Right cardiac atrium (tissue), 5 donors: Measurements from ENCODE around the gene ANKZF1. TPM values are rescaled to one million over a fixed set of nuclear protein-coding genes. Genes with fewer than 3 reads are reported as not detected.

Experiments used
- ATAC-seq, 2 donors: fragments of 200-7000 bp; cut with Tn5 transposase; one replicate each; pipeline versions ENCODE4 v1.8.0 to v1.9.1; 2020; ENCODE audit warnings: moderate library complexity in 2 of 2, mild to moderate bottlenecking in 1 of 2
- DNase-seq, 3 donors: peaks; one replicate each; pipeline ENCODE4 v3.0.0-alpha.2; 2020
- H3K27ac ChIP-seq: one replicate; pipeline ENCODE4 v1.5.1; 2013; ENCODE audit warnings: mild to moderate bottlenecking, low read length, control low read depth, moderate library complexity
- H3K27me3 ChIP-seq: one replicate; pipeline ENCODE4 v1.6.1; 2013; ENCODE audit not compliant: control insufficient read depth, insufficient read depth
- H3K4me1 ChIP-seq: one replicate; pipeline ENCODE4 v1.6.1; 2013; ENCODE audit warnings: low read length; ENCODE audit not compliant: control insufficient read depth, insufficient read depth
- H3K4me3 ChIP-seq: one replicate; pipeline ENCODE4 v1.5.1; 2013; ENCODE audit warnings: low read length, control low read depth
- H3K9me3 ChIP-seq: one replicate; pipeline ENCODE4 v1.6.1; 2013; ENCODE audit warnings: low read length; ENCODE audit not compliant: control insufficient read depth
- WGBS: extraction: QIAGEN DNeasy Blood & Tissue Kit; methylation state at CpG from one replicate; pipeline ENCODE4 v1.1.7; 2013; 5-methylcytosine and 5-hydroxymethylcytosine counted together
- intact Hi-C, 4 donors: fragments of 100-400 bp; cut with DNase I; formaldehyde crosslinking; loops; one replicate each; pipeline versions ENCODE4 v1.11.0 to v1.14.0; 2022 to 2023
- polyA plus RNA-seq: library from polyadenylated mRNA; stranded (reverse); fragments of 200-250 nt; gene quantifications from one replicate; pipeline ENCODE4 v1.2.3, GENCODE V29; 2013
- total RNA-seq, 4 donors: library from RNA; stranded (reverse); fragmentation: NEBNext Ultra II Directional; extraction: Animal tissue kit (Norgen Biotek cat#: 25700); gene quantifications; one replicate each; pipeline ENCODE4 v1.2.1, GENCODE V29; 2021
- donor health status: healthy with polysubstance abuse.
- donor health status: DM: no; HTN: yes; CAD: no.
- donor health status: DM: no; HTN: no; CAD: no.
- donor health status: DM: no; HTN: yes; CAD: no; lungs with severe emphysema.
- donor health status: DM: yes; HTN: yes; CAD: no.

ANKZF1 gene
- total and polyA plus RNA-seq, 5 donors, result 14.9 to 32.0 (median 25.8) TPM

DNA sequence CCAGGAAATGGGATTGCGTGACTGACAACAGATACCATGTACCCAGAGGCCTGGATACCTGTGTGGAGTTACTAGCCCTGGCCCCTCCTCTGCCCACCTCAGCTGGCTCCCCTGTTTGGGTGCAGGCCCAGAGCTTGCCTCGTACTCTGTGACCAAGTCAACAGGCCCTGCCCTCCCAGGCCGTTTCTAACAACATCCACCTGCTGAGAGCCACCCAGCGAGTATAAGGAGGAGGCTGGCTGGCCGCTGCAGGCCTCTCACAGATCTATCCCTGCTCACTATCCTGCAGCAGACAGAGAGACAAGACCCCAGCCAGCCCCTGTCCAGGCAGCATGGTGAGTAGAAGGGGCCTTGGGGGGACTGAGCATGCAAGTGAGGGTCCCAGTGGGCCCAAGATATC is 36.6 kb downstream of the ANKZF1 start:
- H3K4me1 ChIP-seq, result no peaks in the 10 kb centered on the region
- H3K27me3 ChIP-seq, result no peaks in the 10 kb centered on the region
- intact Hi-C loops, result no loop called here
- peak in 1 of 3 donors; percentile 25 for DNase-seq
- no peaks in the 10 kb centered on the region for H3K9me3 ChIP-seq
- 71% methylated on average over 5 of the region's 5 CpGs for WGBS
- peak in 1 of 2 donors; percentile 28 for ATAC-seq
- H3K4me3 ChIP-seq, result no peak overlapping the region
- H3K27ac ChIP-seq, result no peak overlapping the region

DNA sequence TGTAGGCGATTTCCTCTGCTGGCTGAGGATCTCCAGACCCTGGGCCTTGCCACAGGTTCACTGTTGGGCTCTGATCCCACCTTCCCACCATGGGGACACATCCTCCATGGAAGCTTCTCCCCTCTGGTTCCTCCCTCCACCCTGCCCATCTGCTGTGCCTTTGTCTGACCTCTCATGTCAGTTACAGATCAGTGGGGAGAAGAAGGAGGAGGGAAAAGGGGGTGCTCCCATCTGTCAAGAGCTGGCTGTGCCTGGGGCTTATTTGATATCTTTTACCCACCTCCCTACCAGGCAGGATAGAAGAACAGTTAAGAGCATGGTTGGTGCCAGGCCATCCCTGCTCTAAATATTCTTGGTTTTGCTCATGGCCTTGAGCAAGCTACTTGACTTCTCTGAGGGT is 37.3 kb downstream of the ANKZF1 start:
- ATAC-seq (no peak), DNase-seq (no peak)
- intact Hi-C loops, result no loop called here
- no peak overlapping the region for H3K27ac ChIP-seq
- 81% methylated on average over 1 of the region's 1 CpG for WGBS
- no peaks in the 10 kb centered on the region for H3K4me1 ChIP-seq
- no peaks in the 10 kb centered on the region for H3K9me3 ChIP-seq
- no peaks in the 10 kb centered on the region for H3K27me3 ChIP-seq
- no peak overlapping the region for H3K4me3 ChIP-seq

DNA sequence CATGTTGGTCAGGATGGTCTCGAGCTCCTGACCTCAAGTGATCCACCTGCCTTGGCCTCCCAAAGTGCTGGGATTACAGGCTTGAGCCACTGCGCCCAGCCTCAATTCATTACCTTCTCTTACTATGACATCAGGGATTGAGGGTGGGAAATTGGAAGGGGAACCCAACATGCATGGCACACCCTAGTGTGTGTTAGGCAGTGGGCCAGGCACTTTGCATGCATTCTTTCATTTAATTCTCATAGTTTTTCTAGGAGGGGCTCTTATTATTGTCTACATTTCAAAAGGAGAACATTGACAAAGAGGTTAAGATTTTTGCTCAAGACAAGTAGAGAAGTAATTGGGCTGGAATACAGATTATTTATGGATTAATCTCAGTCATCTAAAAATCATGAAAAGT is 38.7 kb downstream of the ANKZF1 start:
- H3K27ac ChIP-seq, result no peak overlapping the region
- no peak for ATAC-seq
- WGBS, result 87% methylated on average over 2 of the region's 2 CpGs
- H3K4me1 ChIP-seq, result no peaks in the 10 kb centered on the region
- no peaks in the 10 kb centered on the region for H3K27me3 ChIP-seq
- intact Hi-C loops, result no loop called here
- H3K4me3 ChIP-seq, result no peak overlapping the region
- DNase-seq, result no peak
- no peaks in the 10 kb centered on the region for H3K9me3 ChIP-seq

DNA sequence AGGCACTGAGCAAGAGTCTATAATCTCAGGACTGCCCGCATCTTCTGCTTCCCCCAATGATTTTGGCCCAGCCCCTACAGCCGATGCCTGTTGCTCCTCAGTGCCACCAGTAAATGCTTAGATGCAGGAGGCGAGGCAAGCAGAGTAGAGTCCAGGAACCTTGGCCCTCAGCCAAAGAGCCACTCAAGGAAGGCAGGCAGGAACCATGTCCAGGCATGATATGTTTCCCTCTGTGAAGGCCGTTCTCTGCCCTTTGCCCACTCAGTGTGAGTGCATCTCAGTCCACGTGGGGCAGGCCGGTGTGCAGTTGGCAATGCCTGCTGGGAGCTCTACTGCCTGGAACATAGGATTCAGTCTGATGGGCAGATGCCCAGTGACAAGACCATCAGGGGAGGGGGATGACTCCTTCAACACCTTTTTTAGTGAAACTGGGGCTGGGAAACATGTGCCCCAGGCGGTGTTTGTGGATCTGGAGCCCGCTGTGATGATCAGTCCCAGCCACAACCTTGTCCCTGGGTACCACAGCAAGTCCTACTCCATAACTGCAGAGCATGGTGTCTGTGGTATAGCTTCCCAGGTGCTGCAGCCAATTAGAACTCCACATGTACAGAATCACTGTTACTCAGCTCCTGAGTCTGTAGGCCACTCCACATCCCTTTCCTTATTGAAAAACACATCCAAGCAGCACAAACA is 39.9 kb downstream of the ANKZF1 start:
- Histone ChIP-seq H3K4me3 (no peak overlapping the region), H3K27ac (no peak overlapping the region), H3K4me1 (peaks cover 7% of the 10 kb centered on the region), H3K9me3 (no peaks in the 10 kb centered on the region), H3K27me3 (no peaks in the 10 kb centered on the region)
- 51% methylated on average over 8 of the region's 8 CpGs for WGBS
- intact Hi-C loops, result no loop called here
- ATAC-seq, result peak in 1 of 2 donors; percentile 43
- DNase-seq, result peak in 2 of 3 donors; percentile 48 to 58

DNA sequence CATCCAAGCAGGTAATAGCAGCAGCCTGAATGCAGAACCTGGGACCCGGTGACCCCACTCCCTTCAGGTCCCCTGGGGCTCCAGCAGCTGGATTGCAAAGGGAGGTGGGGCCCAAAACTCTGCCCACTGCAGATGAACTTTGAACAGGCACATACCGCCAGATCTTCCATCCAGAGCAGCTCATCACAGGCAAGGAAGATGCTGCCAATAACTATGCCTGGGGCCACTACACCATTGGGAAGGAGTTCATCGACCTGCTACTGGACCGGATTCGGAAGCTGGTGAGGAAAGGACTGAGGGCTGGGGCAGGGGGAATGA is 40.4 kb downstream of the ANKZF1 start:
- Histone ChIP-seq H3K27me3 (no peaks in the 10 kb centered on the region), H3K27ac (no peak overlapping the region), H3K4me1 (peaks cover 7% of the 10 kb centered on the region), H3K9me3 (no peaks in the 10 kb centered on the region), H3K4me3 (no peak overlapping the region)
- no peak for DNase-seq
- intact Hi-C loops, result no loop called here
- ATAC-seq, result no peak
- 90% methylated on average over 5 of the region's 5 CpGs for WGBS

DNA sequence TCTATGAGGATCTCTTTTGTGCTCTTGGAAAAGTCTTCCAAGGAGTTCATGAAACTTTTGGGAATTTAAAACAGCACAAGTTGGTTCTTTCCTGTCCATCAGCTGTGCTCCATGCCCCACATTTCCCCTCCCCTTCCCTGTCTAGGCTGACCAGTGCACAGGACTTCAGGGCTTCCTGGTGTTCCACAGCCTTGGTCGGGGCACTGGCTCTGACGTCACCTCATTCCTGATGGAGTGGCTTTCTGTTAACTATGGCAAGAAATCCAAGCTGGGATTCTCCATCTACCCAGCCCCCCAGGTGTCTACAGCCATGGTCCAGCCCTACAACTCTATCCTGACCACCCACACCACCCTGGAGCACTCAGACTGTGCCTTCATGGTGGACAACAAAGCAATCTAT is 41.4 kb downstream of the ANKZF1 start:
- no peak for ATAC-seq
- 77% methylated on average over 2 of the region's 2 CpGs for WGBS
- Histone ChIP-seq H3K9me3 (no peaks in the 10 kb centered on the region), H3K27me3 (no peaks in the 10 kb centered on the region), H3K4me3 (no peak overlapping the region), H3K4me1 (peaks cover 7% of the 10 kb centered on the region), H3K27ac (no peak overlapping the region)
- DNase-seq, result peak in 1 of 3 donors; percentile 31
- intact Hi-C loops, result no loop called here

DNA sequence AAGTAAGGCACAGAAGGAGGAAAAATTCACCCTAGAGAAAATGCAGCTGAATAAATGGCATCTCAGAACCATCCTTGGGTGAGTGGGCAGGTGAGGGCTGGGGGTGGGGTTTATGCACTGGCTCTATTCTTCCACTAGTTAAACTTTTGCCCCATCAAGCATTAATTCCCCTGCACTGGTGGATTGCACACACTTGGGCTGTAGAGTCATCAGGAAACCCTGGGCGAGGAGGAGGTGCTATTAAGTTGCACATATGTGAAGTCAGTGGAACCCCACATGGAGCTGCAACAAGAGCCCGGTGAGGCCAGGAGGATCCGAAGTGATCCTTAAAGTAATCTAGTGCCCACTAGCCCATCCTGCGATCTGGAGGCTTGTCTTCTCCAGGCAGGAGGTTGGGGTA is 42.8 kb downstream of the ANKZF1 start:
- intact Hi-C loops, result no loop called here
- 79% methylated on average over 4 of the region's 4 CpGs for WGBS

DNA sequence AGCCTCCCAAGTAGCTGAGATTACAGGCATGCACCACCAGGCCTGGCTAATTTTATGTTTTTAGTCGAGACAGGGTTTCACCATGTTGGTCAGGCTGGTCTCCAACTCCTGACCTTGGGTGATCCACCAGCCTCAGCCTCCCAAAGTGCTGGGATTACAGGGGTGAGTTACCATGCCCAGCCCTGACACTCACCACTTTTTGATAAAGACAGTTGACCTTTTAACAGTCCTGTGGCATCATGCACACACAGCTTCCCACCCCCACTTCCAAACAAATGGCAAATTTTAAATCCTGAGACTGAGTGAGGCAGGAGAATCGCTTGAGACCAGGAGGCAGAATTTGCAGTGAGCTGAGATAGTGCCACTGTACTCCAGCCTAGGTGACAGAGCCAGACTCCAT is 43.4 kb downstream of the ANKZF1 start:
- intact Hi-C loops, result no loop called here
- ATAC-seq, result no peak
- Histone ChIP-seq H3K27ac (no peak overlapping the region), H3K9me3 (no peaks in the 10 kb centered on the region), H3K4me3 (no peak overlapping the region), H3K27me3 (no peaks in the 10 kb centered on the region), H3K4me1 (peaks cover 7% of the 10 kb centered on the region)
- DNase-seq, result no peak
- WGBS, result 71% methylated on average over 2 of the region's 2 CpGs

More for the DNA sequence above, 42.8 kb downstream of the ANKZF1 start:
- Histone ChIP-seq H3K4me1 (peaks cover 7% of the 10 kb centered on the region), H3K27ac (no peak overlapping the region), H3K27me3 (no peaks in the 10 kb centered on the region), H3K4me3 (no peak overlapping the region), H3K9me3 (no peaks in the 10 kb centered on the region)
- ATAC-seq, result no peak
- DNase-seq, result no peak

DNA sequence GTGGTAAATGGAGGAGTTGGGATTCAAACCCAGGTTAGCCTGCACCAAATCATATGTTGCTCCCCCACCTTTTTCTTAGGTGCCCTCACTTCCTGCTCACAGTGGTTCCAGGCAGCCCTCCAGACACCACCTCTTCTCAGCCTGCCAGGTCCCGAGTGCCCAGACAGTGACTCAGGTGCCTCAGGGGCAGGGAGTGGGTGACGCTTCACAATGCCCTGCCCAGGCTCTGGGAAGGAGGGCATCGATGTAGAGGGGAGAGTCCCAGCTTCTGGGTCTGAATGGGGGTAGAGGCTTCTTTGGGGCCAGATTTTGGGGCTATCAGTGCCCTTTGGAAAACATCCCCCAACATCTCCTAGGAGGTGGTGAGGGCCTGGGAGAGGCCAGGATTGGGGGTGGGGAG is 44.3 kb downstream of the ANKZF1 start:
- peak overlapping the region; percentile 89 for H3K27ac ChIP-seq
- intact Hi-C loops, result no loop called here
- H3K9me3 ChIP-seq, result no peaks in the 10 kb centered on the region
- H3K4me1 ChIP-seq, result peaks cover 7% of the 10 kb centered on the region
- WGBS, result 80% methylated on average over 3 of the region's 3 CpGs
- no peak overlapping the region for H3K4me3 ChIP-seq
- H3K27me3 ChIP-seq, result no peaks in the 10 kb centered on the region
- ATAC-seq, result no peak
- no peak for DNase-seq

DNA sequence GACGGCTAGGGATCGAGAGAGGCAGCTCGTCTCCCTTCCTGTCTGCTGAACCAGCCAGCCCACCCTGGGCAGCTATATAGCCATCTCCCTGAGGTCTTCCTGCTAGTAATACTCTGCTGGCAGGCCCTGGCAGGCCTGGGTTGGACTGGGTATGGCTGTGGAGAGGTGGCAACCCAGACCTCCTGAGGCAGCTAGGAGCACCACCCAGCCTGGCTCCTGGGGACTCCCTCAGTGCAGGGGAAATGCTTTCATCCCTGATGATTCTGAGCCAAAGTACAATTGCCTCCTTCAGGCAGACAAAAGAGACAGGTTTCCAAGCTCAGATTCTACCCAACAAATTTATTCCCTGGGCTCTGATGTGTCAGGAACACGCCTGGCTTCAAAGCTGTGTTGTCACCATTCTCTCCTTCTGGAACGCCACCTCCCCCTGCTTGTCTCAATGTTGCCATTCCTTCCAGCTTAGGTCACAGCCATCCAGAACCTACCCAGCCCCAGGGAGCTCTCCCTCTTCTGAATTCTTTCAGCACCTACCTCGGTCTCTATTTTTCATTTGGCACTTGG is 44.8 kb downstream of the ANKZF1 start:
- WGBS, result 30% methylated on average over 6 of the region's 6 CpGs
- peak overlapping the region; percentile 89 for H3K27ac ChIP-seq
- no peak overlapping the region for H3K4me3 ChIP-seq
- H3K4me1 ChIP-seq, result peaks cover 7% of the 10 kb centered on the region
- ATAC-seq (no peak), DNase-seq (peak in 1 of 3 donors; percentile 35)
- no peaks in the 10 kb centered on the region for H3K9me3 ChIP-seq
- intact Hi-C loops, result no loop called here
- H3K27me3 ChIP-seq, result no peaks in the 10 kb centered on the region

DNA sequence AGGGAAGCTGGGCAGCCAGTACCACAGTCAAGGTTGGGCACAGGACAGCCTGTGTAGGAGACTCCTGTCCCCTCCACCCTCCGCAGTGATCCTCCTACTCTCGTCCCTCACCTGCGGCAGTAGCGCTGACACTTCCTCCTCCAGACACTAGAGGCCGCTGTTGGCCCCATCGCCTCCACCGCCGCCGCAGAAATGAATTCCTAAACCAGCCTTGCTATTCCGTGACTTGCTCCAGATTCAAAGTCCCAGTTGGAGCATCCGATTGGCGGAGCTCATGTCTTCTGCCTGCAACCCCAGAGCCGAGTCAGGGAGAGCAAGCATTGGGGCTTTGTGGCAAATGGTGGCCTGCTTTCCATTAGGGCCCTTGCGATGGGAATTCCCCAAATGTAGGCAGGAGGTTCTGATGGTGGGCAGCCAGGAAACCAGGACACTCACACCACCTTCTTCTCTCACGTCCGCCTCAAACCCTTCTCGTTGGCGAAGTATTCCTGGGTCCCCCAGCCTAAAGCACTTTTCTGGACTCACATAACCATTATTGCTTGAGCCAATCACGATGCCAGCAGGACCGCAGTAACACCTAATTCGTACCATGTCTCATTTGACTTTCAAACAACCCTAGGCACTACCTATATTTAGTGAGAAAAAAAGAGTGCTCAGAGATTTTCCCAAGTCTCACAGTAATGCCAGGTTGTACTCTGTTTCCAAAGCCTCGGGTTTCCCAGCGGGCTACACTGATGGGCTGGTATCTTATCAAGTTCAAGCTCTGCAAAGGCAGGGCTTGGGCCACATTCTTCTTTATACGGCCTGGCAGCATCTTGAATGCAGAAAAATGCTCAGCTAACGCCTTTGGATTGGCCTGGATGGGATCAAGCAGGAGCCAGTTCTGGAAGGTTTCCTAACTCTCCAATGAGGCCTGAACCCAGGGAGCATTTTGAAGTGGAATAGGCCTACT is 48.4 kb downstream of the ANKZF1 start:
- peak; percentile 15 to 22 for ATAC-seq
- peaks cover 12% of the 10 kb centered on the region for H3K4me1 ChIP-seq
- peak; percentile 71 to 89 (median 88) for DNase-seq
- H3K27ac ChIP-seq, result peak overlapping the region; percentile 93
- intact Hi-C loops, result no loop called here
- H3K27me3 ChIP-seq, result no peaks in the 10 kb centered on the region
- 22% methylated on average over 25 of the region's 25 CpGs for WGBS
- no peak overlapping the region for H3K4me3 ChIP-seq
- H3K9me3 ChIP-seq, result no peaks in the 10 kb centered on the region
